ENCODE data around the gene NNT.

GRCh38 chr5:43679214-43679613 is 76.2 kb downstream of the NNT start:
- no peak for TF ChIP-seq GATA2 (IDR thresholded peaks at IDR 0.05; ENCODE audit: low read depth, low read length)
- TF ChIP-seq GATA3 (IDR thresholded peaks at IDR 0.05; ENCODE audit: low read depth, low read length) = no peak

Measured in SH-SY5Y (cell line).